SK-N-SH treated with all-trans-retinoic acid at 6 μM for 48 hours (cell line): ENCODE results near the gene CDON.

Experiments
- ATAC-seq: fragments of 200-7000 bp; cut with Tn5 transposase; 3 replicates; pipeline ENCODE4 v1.9.1; 2020; ENCODE audit warnings: mild to moderate bottlenecking, moderate library complexity
- ARNTL ChIP-seq: fragments of 450-650 bp; formaldehyde crosslinking; IDR thresholded peaks from 2 replicates; pipeline ENCODE4 v1.5.0; 2020; ENCODE audit warnings: low read depth, mild to moderate bottlenecking, moderate library complexity, borderline replicate concordance
- BACH2 ChIP-seq: fragments of 250-450 bp; sonication (Bioruptor Pico); IDR thresholded peaks from 2 replicates; pipeline ENCODE4 v1.9.0; 2021; ENCODE audit warnings: mild to moderate bottlenecking, borderline replicate concordance
- CSDC2 ChIP-seq: fragments of 250-450 bp; sonication (Bioruptor Pico); IDR thresholded peaks from 2 replicates; pipeline ENCODE4 v1.5.0; 2020; ENCODE audit warnings: mild to moderate bottlenecking, moderate library complexity
- GLIS3 ChIP-seq: fragments of 250-450 bp; sonication (Bioruptor Pico); IDR thresholded peaks from 2 replicates; pipeline ENCODE4 v1.5.0; 2020; ENCODE audit warnings: mild to moderate bottlenecking, moderate library complexity
- ISL1 ChIP-seq: fragments of 250-450 bp; sonication (Bioruptor Pico); IDR thresholded peaks from 2 replicates; pipeline ENCODE4 v2.1.2; 2022; ENCODE audit warnings: mild to moderate bottlenecking, moderate library complexity
- OSR1 ChIP-seq: fragments of 250-450 bp; sonication (Bioruptor Pico); IDR thresholded peaks from 2 replicates; pipeline ENCODE4 v1.8.0; 2022; ENCODE audit warnings: moderate library complexity, mild to moderate bottlenecking, inconsistent platforms
- PPARA ChIP-seq: fragments of 250-450 bp; sonication (Bioruptor Pico); IDR thresholded peaks from 2 replicates; pipeline ENCODE4 v1.5.0; 2020; ENCODE audit warnings: mild to moderate bottlenecking, borderline replicate concordance
- RARB ChIP-seq: fragments of 250-450 bp; sonication (Bioruptor Pico); IDR thresholded peaks from 2 replicates; pipeline ENCODE4 v1.8.0; 2021; ENCODE audit warnings: mild to moderate bottlenecking, moderate library complexity
- SNAI2 ChIP-seq: fragments of 250-450 bp; sonication (Bioruptor Pico); IDR thresholded peaks from 2 replicates; pipeline ENCODE4 v1.5.0; 2020; ENCODE audit warnings: mild to moderate bottlenecking, moderate library complexity
- TCF4 ChIP-seq: fragments of 250-450 bp; sonication (Bioruptor Pico); IDR thresholded peaks from 2 replicates; pipeline ENCODE4 v1.8.0; 2021; ENCODE audit warnings: mild to moderate bottlenecking, moderate library complexity, borderline replicate concordance
- ZC3H10 ChIP-seq: fragments of 250-450 bp; sonication (Bioruptor Pico); IDR thresholded peaks from 2 replicates; pipeline ENCODE4 v1.5.1; 2021; ENCODE audit warnings: mild to moderate bottlenecking, moderate library complexity
- ZNF565 ChIP-seq: fragments of 450-650 bp; formaldehyde crosslinking; conservative IDR thresholded peaks from 2 replicates; pipeline ENCODE4 v1.5.0; 2020; ENCODE audit warnings: low read depth, mild to moderate bottlenecking, moderate library complexity
- ZNF70 ChIP-seq: fragments of 450-650 bp; formaldehyde crosslinking; IDR thresholded peaks from 2 replicates; pipeline ENCODE4 v1.5.0; 2020; ENCODE audit warnings: mild to moderate bottlenecking, moderate library complexity
- ZNF8 ChIP-seq: fragments of 450-650 bp; formaldehyde crosslinking; IDR thresholded peaks from 2 replicates; pipeline ENCODE4 v1.5.0; 2020; ENCODE audit warnings: mild to moderate bottlenecking, moderate library complexity
- TF ChIP-seq, protein P1 (sequence below): fragments of 250-450 bp; sonication (Bioruptor Pico); IDR thresholded peaks from 2 replicates; pipeline ENCODE4 v1.8.0; 2021; ENCODE audit warnings: low read depth, mild to moderate bottlenecking, moderate library complexity, borderline replicate concordance
- TF ChIP-seq, protein P2 (sequence below): fragments of 250-450 bp; sonication (Bioruptor Pico); IDR thresholded peaks from 2 replicates; pipeline ENCODE4 v1.5.1; 2020; ENCODE audit warnings: low read depth, mild to moderate bottlenecking, moderate library complexity
- TF ChIP-seq, protein P3 (sequence below): fragments of 250-450 bp; sonication (Bioruptor Pico); IDR thresholded peaks from 2 replicates; pipeline ENCODE4 v1.5.0; 2020; ENCODE audit warnings: mild to moderate bottlenecking, moderate library complexity
- TF ChIP-seq, protein P4 (sequence below): fragments of 250-450 bp; sonication (Bioruptor Pico); IDR thresholded peaks from 2 replicates; pipeline ENCODE4 v1.8.0; 2020; ENCODE audit warnings: mild to moderate bottlenecking, moderate library complexity, borderline replicate concordance
- TF ChIP-seq, protein P5 (sequence below): fragments of 250-450 bp; sonication (Bioruptor Pico); IDR thresholded peaks from 2 replicates; pipeline ENCODE4 v1.5.1; 2021; ENCODE audit warnings: mild to moderate bottlenecking, moderate library complexity

CDON gene

DNA sequence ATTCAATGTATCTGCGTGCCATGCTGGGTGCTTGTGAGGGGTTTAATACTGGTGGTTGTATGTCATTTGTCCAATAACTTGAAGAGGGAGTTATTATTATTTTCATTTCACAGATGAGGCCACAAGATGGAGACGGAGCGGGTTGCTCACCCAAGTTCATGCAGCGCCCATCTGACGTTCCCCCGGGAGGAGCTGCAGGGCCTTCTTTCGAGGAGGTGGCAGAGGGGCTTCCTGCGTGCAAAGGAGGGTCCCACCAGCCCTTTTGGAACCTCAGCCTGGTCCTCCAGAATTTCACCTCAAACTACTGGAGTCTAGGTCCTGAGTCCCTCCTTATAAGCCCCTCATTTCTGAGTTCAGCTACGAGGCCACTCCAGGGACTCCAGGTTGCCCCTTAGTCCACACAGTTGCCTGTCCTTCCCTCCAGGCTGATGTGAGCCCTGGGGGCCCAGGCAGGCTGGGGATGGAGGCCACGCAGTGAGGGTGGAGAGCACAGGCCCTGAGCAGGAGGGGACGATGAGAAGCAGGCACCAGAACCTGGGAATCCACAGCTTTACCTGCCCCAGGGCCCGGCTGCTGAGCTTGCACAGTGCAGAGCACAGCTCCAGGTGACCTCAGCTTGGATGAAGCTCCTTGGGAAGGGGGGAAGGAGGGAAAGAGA lies 119.8 kb downstream of the CDON start (continued):
- TF ChIP-seq RARB (CRISPR knock-in tag) = no peak
- no peak for TF ChIP-seq PPARA (CRISPR knock-in tag)
- TF ChIP-seq BACH2 (CRISPR knock-in tag) = no peak
- no peak for TF ChIP-seq ZNF70
- no peak for TF ChIP-seq ARNTL (CRISPR knock-in tag)
- TF ChIP-seq, all 23 proteins: peak for 0

DNA sequence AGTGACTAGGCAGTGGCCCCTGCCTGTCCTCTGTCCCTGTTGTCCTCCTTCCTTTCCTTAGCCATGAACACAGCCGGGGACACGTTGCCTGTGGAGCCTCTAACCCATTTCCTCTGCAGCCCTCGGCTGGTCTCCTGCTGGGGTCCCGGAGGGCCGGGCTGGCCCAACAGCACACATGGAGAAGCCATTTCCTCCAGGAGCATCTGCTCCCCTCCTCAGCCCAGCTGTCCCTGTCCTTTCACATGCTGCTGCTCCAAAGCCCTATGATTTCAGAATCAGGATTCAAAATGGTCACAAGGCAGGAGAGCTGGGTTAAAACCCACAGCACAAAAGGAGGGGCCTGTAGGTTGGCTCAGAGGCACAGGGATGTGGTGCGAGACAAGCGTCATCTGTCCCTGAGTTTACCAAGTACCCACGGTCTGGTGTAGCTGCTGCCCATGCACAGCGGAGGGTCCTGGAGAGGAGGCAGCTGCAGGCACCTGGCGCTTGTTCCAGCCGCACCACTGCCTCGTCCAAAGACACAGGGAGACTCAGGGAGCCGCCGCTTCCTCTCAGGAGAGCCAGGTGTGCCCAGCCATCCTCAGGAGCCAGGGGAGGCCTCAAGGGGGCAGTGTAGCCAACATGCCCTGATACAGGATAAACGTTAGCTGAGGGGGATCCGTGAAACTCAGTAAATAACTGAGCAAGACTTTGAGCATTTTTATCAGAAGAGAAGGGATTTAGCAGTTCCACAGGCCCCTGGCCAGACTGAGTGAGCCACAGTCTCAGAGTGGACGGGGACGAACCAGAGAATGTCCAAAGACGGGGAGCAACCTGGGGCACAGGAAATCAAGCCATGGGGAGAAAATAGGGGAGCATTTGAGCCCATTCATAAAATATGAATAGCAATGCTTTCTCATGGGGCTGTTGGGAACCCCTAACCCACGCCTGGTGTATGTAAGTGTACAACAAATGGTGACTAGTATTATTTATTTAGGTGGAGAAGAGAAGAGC lies 120.8 kb downstream of the CDON start:
- TF ChIP-seq GLIS3 (CRISPR knock-in tag) (no peak), ISL1 (CRISPR knock-in tag) (no peak), ZNF8 (no peak), ZC3H10 (CRISPR knock-in tag) (no peak), BACH2 (CRISPR knock-in tag) (no peak), PPARA (CRISPR knock-in tag) (no peak), SNAI2 (CRISPR knock-in tag) (no peak)
- TF ChIP-seq, protein P1, sequence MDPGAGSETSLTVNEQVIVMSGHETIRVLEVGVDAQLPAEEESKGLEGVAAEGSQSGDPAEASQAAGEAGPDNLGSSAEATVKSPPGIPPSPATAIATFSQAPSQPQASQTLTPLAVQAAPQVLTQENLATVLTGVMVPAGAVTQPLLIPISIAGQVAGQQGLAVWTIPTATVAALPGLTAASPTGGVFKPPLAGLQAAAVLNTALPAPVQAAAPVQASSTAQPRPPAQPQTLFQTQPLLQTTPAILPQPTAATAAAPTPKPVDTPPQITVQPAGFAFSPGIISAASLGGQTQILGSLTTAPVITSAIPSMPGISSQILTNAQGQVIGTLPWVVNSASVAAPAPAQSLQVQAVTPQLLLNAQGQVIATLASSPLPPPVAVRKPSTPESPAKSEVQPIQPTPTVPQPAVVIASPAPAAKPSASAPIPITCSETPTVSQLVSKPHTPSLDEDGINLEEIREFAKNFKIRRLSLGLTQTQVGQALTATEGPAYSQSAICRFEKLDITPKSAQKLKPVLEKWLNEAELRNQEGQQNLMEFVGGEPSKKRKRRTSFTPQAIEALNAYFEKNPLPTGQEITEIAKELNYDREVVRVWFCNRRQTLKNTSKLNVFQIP (CRISPR knock-in tag) = no peak
- TF ChIP-seq, protein P2, sequence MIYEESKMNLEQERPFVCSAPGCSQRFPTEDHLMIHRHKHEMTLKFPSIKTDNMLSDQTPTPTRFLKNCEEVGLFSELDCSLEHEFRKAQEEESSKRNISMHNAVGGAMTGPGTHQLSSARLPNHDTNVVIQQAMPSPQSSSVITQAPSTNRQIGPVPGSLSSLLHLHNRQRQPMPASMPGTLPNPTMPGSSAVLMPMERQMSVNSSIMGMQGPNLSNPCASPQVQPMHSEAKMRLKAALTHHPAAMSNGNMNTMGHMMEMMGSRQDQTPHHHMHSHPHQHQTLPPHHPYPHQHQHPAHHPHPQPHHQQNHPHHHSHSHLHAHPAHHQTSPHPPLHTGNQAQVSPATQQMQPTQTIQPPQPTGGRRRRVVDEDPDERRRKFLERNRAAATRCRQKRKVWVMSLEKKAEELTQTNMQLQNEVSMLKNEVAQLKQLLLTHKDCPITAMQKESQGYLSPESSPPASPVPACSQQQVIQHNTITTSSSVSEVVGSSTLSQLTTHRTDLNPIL (CRISPR knock-in tag) = no peak
- ATAC-seq = peak; percentile 84

DNA sequence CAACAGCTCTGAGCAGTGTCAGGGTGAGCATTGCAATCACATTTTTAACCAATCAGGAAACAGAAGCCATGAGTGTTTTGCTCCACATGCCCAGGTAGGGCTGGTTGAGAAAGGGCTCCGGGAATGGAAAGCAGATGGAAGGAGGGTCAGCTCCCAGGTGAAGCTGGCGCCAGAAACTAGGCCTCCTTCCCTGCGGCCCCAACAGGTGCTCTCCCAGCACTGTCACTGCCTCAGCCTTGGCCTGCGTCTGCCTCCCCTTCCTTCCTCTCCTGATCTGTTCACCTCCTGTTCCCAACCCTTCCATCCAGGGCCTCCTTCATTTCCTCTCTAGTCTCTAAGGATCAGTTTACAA lies 121.4 kb downstream of the CDON start:
- TF ChIP-seq ZC3H10 (CRISPR knock-in tag) (no peak), ARNTL (CRISPR knock-in tag) (no peak), ZNF8 (no peak), TCF4 (CRISPR knock-in tag) (no peak)
- TF ChIP-seq, protein P3, sequence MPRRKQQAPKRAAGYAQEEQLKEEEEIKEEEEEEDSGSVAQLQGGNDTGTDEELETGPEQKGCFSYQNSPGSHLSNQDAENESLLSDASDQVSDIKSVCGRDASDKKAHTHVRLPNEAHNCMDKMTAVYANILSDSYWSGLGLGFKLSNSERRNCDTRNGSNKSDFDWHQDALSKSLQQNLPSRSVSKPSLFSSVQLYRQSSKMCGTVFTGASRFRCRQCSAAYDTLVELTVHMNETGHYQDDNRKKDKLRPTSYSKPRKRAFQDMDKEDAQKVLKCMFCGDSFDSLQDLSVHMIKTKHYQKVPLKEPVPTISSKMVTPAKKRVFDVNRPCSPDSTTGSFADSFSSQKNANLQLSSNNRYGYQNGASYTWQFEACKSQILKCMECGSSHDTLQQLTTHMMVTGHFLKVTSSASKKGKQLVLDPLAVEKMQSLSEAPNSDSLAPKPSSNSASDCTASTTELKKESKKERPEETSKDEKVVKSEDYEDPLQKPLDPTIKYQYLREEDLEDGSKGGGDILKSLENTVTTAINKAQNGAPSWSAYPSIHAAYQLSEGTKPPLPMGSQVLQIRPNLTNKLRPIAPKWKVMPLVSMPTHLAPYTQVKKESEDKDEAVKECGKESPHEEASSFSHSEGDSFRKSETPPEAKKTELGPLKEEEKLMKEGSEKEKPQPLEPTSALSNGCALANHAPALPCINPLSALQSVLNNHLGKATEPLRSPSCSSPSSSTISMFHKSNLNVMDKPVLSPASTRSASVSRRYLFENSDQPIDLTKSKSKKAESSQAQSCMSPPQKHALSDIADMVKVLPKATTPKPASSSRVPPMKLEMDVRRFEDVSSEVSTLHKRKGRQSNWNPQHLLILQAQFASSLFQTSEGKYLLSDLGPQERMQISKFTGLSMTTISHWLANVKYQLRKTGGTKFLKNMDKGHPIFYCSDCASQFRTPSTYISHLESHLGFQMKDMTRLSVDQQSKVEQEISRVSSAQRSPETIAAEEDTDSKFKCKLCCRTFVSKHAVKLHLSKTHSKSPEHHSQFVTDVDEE = no peak
- ATAC-seq = no peak

DNA sequence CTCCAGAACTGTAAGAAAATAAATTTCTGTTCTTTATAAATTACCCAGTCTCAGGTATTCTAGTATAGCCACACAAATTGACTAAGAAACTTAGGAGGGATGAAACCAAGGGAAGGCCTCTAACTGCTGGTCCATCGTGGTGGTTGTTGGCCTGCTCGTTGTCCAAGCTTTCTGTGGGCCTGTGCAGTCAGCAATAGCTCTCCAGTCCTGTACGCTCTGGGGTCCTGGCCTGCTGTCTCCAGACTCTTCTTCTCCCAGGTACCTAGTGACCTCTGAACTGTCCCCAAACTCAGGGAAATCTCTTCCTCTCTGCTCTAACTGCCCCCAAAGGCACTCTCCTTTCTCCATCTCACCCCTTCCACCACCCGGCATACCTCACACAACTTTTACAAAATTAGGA lies 122.5 kb downstream of the CDON start:
- TF ChIP-seq, protein P4, sequence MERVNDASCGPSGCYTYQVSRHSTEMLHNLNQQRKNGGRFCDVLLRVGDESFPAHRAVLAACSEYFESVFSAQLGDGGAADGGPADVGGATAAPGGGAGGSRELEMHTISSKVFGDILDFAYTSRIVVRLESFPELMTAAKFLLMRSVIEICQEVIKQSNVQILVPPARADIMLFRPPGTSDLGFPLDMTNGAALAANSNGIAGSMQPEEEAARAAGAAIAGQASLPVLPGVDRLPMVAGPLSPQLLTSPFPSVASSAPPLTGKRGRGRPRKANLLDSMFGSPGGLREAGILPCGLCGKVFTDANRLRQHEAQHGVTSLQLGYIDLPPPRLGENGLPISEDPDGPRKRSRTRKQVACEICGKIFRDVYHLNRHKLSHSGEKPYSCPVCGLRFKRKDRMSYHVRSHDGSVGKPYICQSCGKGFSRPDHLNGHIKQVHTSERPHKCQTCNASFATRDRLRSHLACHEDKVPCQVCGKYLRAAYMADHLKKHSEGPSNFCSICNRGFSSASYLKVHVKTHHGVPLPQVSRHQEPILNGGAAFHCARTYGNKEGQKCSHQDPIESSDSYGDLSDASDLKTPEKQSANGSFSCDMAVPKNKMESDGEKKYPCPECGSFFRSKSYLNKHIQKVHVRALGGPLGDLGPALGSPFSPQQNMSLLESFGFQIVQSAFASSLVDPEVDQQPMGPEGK (CRISPR knock-in tag) = no peak
- TF ChIP-seq GLIS3 (CRISPR knock-in tag) (no peak), RARB (CRISPR knock-in tag) (no peak), ZNF70 (no peak), CSDC2 (CRISPR knock-in tag) (no peak), ZNF565 (CRISPR knock-in tag) (no peak), BACH2 (CRISPR knock-in tag) (no peak), OSR1 (no peak), PPARA (CRISPR knock-in tag) (no peak)
- TF ChIP-seq, protein P2 (CRISPR knock-in tag) = no peak
- TF ChIP-seq, protein P5, sequence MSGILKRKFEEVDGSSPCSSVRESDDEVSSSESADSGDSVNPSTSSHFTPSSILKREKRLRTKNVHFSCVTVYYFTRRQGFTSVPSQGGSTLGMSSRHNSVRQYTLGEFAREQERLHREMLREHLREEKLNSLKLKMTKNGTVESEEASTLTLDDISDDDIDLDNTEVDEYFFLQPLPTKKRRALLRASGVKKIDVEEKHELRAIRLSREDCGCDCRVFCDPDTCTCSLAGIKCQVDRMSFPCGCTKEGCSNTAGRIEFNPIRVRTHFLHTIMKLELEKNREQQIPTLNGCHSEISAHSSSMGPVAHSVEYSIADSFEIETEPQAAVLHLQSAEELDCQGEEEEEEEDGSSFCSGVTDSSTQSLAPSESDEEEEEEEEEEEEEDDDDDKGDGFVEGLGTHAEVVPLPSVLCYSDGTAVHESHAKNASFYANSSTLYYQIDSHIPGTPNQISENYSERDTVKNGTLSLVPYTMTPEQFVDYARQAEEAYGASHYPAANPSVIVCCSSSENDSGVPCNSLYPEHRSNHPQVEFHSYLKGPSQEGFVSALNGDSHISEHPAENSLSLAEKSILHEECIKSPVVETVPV (CRISPR knock-in tag) = no peak
- TF ChIP-seq, protein P1 (CRISPR knock-in tag) = no peak
- ATAC-seq = no peak
